Stimulated activated CD8-positive, alpha-beta memory T cell treated with anti-CD3 and anti-CD28 coated beads, Interleukin-4, amount 100 ng/mL, for 4 hours (primary cell): ENCODE data around the gene SLC12A6.
"Not testable (repeated sequence)": the region's sequence is repeated elsewhere in the genome, so short reads cannot be mapped to it uniquely, and the experiment has no call there.

Source experiments
- DNase-seq, 2 donors: peaks; one replicate each; pipeline ENCODE4 v3.0.0-alpha.2; 2020; ENCODE audit warnings: low read depth in 2 of 2, low spot score in 1 of 2

SLC12A6 gene

DNA sequence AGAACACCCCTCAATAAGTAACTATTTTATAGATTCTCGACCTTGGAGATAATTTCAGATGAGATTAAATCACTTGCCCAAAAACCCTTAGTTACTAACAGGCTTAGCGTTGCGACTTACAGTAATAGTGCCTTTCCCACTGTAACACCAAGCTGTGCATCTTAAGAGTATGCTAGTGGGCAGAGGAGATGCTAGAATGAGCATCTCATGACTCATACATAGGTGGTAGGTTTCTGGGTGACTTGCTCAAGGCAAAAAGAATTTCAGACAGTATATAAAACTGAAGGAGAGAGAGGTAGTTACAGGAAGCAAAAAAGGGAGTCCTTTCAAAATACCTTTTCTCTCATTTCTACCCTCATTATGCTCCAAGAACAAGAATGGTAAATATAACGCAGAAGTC lies 131.6 kb downstream of the SLC12A6 start:
- DNase-seq, result no peak

DNA sequence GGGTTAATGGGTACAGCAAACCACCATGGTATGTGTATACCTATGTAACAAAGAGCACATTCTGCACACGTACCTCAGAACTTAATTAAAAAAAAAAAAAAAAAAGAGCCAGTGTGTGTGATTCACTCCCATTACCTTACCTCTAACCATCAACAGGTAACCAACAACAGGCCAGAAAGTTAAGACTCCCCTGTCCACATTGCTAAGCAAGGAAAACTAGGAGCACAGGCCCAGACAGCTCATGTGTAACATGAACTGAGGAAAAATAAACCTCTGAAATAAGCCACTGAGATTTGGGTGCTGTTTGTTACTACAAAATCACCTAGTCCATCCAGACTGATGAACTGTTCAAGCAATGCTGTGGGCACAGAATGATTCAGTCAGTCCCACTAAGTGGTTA lies 133.6 kb downstream of the SLC12A6 start:
- no peak for DNase-seq

DNA sequence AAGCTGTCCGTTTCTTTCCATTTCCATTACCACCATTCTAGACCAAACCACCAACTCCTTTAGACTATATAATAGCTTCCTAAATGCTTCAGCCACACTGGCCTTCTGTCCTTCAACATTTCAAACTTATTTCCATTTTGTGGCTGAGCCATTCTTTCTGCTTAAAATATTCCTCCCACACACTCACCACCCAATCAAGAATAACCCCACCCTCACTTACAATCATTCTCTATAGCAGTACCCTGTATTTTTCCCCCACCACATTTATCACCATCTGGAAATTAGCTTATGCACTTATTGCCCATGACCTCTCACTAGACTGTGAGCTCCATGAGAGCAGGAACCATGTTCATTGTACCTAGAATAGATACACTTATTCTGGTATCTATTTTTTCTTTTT lies 134.3 kb downstream of the SLC12A6 start:
- DNase-seq, result no peak

DNA sequence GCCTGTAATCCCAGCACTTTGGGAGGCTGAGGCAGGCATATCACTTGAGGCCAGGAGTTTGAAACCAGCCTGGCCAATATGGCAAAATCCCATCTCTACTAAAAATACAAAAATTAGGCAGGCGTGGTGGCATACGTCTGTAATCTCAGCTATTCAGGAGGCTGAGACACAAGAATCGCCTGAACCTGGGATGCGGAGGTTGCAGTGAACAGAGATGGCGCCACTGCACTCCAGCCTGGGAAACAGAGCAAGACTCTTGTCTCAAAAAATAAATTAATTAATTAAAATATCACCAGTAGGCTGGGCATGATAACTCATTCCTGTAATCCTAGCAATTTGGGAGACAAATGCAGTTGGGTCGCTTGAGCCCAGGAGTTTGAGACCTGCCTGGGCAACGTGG lies 144.3 kb downstream of the SLC12A6 start:
- DNase-seq, result not testable (repeated sequence)

DNA sequence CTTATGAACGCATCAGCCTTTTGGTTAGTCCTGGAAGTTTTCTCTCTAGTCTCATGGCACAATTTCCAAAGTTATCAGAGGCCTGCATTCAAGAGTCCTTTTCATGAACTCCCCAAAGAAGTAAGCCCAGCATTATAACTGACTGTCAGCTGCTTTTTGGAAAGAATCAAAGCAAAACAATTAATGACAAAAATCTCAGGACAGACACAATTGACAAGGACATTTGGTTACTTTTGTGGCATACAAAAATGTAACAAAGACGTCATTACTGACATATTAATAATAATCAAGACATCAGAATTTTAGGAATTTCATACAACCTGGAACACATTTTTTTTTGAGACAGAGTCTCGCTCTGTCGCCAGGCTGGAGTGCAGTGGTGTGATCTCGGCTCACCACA lies 148.9 kb downstream of the SLC12A6 start:
- no peak for DNase-seq

DNA sequence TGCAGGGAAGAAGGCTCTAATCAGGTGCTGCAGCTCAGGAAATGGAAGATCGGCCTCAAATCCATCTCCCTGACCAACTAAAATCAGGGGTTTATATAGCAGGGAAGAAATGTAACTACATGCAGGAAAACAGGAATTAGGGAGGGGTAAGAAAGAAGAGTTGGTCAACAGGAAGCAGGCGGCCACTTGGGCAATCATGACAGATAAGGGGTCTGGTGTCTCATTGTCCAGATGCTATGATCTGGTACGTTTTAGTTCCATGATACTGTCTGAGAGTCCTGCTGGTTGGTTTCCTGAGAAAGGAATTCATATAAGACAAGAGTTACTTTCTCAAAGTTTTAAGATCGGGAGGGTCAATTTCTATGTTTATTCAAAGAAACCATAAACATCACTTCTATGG lies 151.9 kb downstream of the SLC12A6 start:
- no peak for DNase-seq

DNA sequence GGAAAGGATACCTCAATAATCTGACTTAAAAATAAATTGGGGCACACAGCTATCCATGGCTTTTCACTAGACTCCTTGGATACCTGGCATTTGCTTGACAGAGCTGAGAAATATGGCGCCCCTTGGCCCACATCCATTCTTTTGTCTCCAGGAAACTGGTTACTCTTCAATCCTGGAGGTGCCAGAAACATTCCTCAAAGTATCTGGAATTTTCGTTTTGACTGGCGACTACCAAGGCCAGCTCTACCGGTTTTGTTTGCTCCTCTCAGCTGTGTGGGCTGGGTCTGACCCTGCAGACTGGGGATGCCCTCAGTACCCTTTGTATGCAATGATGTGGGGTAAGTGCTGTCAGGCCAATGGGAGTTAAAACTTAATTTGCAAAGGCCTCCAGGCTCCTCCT lies 154.6 kb downstream of the SLC12A6 start:
- DNase-seq, result no peak
